ENCODE results near the gene TANC1.
"Not testable (repeated sequence)": the region's sequence is repeated elsewhere in the genome, so short reads cannot be mapped to it uniquely, and the experiment has no call there.

Gene TANC1

DNA sequence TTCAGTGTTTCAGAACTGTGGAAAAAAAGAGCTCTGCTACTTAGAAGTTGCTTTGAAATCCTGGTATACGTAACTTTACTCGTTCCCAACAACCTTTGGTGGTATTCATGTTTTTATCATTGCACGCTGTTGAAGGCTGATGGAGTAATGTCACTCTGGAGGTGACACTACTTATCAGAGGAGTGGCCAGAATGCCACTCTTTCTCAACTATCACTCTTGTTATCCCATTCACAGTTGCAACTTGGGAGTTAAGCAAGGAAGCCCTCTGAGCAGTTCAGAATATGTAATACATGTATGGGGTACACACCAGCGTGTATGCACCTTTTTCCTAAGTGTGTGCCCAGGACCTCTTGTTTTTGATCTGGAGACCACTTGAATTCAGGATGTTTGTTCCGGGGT lies 53.6 kb downstream of the TANC1 start:
- no peak for DNase-seq (ENCODE audit: extremely low read depth in 1 of 2, low read depth in 1 of 2)

DNA sequence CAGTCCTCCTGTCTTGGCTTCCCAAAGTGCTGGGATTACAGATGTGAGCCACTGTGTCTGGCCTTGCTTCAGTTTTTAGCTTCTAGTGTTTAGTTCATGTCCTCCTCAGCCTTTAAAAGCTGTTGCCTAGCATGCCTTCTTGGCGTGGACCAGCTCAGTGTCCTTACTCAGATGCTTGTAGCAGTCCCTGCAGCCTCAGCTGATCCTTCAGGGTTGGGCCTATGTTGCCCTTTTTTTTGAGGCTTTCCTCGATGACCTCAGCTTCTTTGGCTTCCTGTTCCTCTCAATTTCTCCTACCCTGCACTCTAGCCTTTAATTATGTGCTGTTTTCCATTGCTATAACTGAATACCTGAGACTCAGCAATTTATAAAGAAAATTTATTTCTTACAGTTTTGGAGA lies 57.7 kb downstream of the TANC1 start:
- DNase-seq (ENCODE audit: extremely low read depth in 1 of 2, low read depth in 1 of 2), result no peak

DNA sequence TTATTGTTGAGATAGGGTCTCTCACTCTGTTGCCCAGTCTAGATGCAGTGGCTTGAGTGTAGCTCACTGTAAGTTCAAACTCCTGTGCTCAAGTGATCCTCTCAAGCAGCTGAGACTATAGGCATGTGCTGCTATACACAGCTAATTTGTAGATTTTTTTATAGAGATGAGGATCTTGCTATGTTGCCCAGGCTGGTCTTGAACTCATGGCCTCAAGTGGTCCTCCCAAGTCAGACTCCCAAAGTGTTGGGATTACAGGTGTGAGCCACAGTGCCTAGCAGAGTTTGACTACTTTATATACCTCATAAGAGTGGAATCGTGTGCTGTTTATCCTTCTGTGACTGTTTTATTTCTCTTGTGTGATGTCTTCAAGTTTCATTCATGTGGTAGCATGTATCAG lies 60.3 kb downstream of the TANC1 start:
- DNase-seq (ENCODE audit: extremely low read depth in 1 of 2, low read depth in 1 of 2), result no peak

DNA sequence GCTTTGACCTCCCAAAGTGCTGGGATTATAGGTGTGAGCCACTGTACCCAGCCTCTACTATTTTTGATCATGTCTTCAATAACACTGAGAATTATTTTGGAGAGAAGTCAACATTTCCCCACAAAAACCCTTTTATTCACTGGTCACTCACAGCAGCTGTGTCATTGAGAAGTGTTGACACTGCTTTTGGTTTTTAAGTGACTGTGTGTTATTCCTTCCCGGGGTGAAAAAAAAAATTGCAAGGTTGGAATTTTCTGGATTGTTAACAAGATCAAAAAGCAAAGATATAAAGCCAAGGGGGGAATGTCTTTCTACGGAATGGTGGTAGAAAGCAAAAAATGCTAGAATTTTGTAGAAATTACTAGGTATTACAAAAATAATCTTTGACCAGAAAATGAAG lies 61.5 kb downstream of the TANC1 start:
- DNase-seq (ENCODE audit: extremely low read depth in 1 of 2, low read depth in 1 of 2), result no peak

DNA sequence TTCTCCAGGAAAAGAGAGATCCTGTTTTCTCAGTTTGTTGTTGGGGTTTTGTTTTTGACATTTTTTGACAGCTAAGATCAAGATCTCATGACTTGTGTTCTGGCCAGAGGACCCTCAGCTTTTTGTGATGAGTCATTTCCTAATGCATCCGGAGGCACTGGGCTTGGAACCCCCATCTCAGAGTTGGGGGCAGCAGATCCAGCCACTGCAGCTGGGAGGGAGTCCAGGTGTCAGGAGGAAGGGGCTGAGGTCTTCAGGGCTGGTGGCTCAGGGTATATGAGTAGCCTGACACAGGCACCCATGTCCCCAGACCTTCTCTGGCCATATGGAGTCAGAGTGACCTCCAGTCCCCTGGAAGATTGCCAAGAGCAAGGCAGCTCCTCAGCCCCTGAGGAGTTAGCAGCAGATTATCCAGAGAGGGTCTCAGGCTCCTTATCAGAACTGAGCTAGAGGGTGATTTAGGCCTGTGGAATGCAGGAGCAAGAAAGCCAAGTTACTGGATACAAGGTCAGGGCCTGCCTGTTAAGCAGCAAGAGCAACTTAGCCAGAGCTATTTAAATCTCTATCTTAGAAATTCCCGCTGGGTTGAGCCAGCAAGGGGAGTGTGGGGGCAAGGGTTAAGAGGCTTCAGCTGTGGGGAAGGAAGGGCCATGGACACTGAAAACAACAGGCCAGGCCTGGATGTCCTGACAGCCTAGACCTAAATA lies 62.4 kb downstream of the TANC1 start:
- DNase-seq (ENCODE audit: extremely low read depth in 1 of 2, low read depth in 1 of 2), result no peak

DNA sequence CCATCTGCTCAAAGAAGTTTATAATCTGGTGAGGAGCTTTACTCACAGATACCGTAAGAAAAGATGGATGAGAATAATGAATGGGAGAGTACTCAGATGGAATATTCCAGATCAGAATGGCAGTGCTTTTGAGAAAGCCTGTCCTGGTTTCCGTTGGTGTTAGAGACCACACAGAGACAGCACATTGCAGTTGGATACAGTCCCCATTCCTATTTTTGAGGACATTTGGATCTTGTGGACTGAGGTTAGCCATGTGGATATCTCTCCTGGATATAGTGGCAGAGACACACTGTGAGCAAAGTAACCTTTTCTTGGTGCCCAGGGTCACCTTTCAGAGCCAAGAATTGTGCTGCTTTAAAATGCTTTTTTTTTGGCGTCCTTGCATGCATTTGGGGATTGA lies 63.7 kb downstream of the TANC1 start:
- no peak for DNase-seq (ENCODE audit: extremely low read depth in 1 of 2, low read depth in 1 of 2)

DNA sequence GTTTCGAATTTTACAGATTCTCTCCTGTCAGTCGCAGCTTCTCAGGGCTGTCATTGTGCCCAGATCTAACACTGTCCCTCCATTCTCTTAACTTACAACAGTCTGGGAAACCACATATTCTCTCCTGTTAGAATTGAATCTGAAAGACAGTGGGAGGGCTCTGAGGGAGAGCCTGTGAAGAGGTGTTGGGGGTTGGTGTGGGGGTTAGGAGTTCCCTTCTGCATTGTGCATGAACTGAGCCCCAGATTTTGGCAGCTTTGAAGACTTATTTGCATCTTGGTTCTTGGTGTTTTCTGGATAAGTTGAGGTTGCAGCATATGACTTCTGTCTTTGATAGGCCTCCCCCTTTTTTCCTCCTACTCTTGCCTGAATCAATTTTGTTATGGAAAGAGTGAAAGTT lies 64.1 kb downstream of the TANC1 start:
- no peak for DNase-seq (ENCODE audit: extremely low read depth in 1 of 2, low read depth in 1 of 2)

DNA sequence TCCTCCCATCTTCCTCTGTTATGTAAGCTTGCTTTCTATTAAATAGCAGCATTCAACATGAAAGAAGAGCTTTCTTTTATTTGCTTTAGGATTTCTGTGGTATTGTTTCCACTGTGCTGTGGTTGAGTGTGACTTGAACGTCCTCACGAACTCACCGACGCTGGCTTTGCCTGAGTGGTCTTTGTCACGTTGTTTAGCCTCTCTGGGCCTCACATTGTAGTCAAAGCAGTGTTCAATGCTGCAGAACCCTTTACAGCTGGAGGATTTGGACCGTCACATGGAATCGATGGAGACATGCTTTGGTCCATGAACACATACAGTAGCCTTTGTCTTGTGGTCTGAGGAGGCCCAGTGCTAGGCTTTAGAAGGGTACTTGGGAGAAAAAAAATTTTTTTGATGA lies 66.3 kb downstream of the TANC1 start:
- no peak for DNase-seq (ENCODE audit: extremely low read depth in 1 of 2, low read depth in 1 of 2)

DNA sequence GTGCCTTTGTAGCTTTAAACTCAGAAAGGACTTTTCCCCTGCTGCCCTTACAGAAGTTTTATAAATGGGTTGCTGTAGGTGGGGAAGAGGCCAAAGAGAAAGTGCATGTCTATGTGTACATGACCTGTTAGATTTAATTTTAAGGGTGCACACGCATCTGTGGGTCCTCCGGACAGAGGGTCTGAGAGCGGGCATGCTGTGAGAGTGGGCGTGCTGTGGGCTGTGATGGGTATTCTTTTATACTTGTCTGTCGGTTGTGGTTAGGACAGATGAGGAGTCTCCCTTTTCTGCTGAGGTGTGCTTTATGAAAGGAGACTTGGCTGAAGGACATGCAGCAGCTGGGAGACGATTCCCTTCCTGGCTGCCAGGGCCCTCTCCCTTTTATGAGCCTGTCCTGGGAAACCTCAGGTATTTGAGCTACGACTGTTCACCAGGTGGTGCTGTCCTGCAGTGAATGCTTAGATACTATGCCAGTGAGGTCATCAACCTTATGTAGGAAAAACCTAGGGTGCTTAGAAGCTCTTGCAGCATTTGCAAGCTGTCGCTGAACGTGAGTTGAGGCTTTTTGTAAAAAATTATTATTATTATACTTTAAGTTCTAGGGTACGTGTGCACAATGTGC lies 67.5 kb downstream of the TANC1 start:
- peak in 1 of 2 donors; percentile 9 for DNase-seq (ENCODE audit: extremely low read depth in 1 of 2, low read depth in 1 of 2)

DNA sequence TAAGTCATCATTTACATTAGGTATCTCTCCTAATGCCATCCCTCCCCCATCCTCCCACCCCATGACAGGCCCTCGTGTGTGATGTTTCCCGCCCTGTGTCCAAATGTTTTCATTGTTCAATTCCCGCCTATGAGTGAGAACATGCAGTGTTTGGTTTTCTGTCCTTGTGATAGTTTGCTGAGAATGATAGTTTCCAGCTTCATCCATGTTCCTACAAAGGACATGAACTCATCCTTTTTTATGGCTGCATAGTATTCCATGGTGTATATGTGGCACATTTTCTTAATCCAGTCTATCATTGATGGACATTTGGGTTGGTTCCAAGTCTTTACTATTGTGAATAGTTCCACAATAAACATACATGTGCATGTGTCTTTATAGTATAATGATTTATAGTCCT lies 68.0 kb downstream of the TANC1 start:
- DNase-seq (ENCODE audit: extremely low read depth in 1 of 2, low read depth in 1 of 2), result not testable (repeated sequence)

DNA sequence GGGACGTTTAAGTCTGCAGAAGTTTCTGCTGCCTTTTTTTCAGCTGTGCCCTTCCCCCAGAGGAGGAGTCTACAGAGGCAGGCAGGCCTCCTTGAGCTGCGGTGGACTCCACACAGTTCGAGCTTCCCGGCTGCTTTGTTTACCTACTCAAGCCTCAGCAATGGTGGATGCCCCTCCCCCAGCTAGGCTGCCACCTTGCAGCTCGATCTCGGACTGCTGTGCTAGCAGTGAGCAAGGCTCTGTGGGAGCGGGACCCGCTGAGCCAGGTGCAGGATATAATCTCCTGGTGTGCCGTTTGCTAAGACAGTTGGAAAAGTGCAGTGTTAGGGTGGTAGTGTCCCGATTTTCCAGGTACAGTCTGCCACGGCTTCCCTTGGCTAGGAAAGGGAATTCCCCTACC lies 72.9 kb downstream of the TANC1 start:
- DNase-seq (ENCODE audit: extremely low read depth in 1 of 2, low read depth in 1 of 2), result not testable (repeated sequence)

DNA sequence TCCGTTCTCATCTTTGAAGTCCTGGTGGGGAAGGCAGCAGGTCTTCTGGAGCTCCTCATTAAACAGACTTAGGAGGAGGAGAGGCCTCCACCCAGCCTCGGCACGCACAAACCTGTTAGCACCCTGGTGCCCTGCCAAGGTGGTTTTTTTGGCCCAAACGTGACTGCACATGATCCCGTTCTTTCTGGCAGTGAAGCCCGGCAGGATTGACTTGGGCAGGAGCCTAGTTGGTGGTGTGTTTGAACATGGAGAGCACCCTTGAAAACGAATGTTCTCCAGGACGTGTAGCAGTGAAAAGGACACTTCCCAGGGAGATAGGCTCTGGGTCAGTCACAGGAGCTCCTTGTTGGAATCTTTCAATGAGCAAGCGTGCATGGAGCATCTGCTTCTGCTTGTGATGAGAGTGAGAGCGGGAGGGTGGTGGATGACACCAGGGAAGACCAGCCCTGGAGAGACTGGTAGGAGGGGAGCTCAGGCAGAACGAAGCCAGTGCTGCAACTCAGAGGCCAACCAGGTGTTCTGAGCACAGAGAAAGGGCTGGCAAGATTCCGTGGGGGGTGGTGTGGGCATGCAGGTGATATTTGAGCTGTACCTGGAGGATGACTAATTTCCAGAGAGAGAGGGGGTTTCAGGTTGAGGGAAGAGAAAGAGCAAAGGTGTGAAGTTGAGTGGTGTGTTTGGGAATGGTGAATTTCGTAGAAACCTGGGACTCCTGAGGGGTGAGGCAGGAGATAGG lies 73.8 kb downstream of the TANC1 start:
- no peak for DNase-seq (ENCODE audit: extremely low read depth in 1 of 2, low read depth in 1 of 2)

DNA sequence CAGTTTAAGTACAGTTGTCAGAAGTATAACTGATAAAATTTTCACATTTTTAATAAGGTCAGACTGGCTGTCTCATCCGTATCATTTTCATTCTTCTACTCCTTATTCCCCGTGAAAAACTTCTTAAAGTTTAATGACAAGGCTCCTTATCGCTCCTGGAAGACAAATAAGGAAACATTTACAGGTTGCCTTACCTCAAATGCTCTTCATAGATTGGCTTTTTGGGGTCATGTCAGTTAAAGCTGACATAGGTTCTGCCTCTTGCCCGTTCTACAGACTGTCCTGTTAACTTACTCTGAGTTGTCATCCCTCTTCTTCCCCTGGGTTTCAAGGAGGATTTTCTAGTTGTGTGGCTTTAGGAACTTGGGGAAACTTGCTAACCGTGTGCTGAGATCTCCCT lies 75.3 kb downstream of the TANC1 start:
- DNase-seq (ENCODE audit: extremely low read depth in 1 of 2, low read depth in 1 of 2), result no peak

DNA sequence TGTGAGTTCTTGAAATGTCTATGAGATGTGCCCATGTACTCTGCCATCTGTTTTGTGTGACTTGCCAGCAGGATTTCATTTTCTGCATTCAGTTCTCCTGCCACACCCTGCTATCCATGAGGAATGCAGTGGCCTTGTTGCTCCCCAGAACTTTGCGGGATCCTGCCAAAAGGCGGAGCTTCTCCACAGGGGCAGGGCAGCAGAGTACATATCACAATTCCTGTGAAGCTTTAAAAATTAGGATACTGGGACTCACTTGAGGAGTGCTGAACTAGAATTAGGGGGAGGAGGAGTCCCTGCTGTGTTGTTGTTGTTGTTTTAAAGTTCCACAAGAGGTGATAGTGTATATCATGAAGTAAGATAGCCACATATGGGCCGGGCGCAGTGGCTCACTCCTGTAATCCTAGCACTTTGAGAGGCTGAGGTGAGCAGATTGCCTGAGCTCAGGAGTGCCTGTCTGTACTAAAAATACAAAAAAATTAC lies 76.4 kb downstream of the TANC1 start:
- no peak for DNase-seq (ENCODE audit: extremely low read depth in 1 of 2, low read depth in 1 of 2)

DNA sequence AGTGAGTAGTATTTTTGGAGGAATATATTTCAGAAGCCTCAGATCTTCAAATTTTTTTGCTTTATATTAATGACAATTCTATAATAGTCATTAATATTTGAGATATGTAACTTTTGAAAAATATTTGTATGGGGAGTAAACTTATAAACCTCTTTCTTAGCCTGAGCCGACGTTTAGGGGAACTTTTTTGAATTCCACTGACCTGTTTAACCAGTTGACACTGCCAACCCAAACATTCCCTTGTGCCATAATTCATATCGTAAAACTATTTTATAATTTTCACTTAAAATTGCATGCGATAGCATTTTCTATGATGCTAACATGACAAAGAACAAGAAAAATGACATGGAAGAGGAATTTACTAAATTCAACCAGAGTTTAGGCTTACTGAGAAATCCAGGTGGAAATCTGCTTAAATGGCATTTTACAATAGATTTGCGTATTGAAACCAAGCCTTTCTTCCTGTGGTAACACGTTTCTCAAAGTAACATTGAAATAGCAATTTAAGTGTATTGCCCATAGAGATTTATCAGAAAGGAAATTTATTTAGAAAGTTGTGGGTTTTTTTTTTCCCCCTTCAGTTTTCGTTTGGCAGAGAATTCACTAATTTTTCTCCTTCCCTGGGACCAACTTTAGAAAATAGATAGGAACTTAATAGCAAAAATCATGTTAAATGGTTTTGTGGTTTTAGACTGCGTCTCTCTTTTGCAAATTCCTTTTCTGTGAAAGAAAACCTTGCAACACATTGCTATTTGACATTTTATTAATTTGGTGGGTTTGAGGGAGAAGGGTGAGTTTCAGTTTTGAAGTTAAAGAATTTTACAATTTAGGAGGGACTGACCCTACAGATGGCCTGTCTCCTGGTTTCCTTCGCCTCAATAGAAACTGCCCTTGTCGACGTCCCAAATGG lies 77.4 kb downstream of the TANC1 start:
- no peak for DNase-seq (ENCODE audit: extremely low read depth in 1 of 2, low read depth in 1 of 2)

DNA sequence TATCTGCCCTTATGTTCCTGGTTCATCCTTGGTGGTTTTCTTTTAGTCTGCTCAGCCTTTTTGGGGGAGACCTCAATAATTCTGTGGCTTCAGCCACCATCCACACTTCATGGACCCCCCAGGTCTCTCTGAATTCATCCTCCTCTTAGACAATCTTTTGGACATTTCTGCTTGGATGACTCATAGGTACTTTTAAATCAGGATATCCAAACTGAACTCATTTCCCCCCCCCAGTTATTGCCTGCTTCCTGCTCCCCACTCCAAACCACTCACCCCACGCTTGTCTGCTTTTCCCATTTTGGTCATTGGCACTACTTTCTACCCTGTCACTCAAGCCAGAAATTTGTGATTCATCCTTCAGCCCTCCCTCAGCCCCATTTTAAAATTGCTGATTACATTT lies 78.5 kb downstream of the TANC1 start:
- no peak for DNase-seq (ENCODE audit: extremely low read depth in 1 of 2, low read depth in 1 of 2)

DNA sequence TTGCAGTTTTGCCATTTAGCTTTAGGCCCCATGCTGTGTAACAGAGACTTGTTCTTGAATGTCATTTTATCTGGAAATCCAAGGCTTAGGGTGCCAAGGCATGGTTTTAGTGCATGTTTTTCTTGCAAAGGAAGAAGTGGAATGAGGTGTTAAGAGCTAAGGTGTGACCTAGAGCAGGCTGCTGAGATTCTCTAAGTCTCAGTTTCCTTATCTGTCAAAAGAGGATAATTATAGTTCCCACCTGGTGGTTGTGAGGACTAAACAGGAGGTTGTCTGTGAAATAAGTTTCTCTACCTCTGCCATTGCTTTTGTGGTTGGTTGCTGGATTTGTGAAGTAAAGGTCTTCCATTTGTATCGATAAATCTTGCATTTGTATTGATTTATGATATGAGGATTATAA lies 82.0 kb downstream of the TANC1 start:
- no peak for DNase-seq (ENCODE audit: extremely low read depth in 1 of 2, low read depth in 1 of 2)

DNA sequence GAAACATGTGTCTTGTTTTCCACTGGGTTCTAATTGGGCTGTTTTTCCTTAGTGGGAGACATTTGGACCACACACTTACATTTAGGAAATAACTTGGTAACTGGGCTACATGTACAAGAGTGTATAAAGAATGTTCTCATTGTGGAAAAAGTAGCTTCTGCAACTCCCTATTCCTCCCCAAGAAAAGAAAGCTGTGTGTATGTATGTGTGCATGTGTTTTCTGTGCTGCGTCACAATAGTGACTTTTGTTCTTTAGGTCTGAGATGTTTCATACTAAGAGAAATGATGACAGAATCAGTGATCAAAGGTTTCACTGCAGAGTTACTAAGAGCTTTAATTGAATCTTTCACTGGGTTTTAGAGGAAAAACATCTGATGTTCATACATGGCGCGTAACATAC lies 82.7 kb downstream of the TANC1 start:
- DNase-seq (ENCODE audit: extremely low read depth in 1 of 2, low read depth in 1 of 2), result no peak

DNA sequence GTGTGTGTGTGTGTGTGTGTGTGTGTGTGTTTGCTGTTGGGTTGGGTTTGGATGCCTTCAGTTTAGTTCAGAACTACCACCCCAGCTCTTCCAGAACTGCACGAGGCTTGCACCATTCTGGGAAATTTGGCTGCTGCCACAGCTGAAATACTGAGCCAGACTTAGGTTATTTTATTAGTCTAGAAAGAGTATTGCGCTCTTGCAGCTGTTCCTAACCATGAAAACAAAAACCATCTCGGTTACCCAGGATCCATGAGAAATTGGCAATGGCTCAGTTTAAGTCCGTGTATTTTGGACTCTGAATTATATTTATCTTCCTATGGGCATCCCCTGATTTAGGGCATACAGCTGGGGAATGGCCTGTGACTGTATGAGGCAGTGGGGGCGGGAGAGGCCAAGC lies 83.2 kb downstream of the TANC1 start:
- DNase-seq (ENCODE audit: extremely low read depth in 1 of 2, low read depth in 1 of 2), result no peak

DNA sequence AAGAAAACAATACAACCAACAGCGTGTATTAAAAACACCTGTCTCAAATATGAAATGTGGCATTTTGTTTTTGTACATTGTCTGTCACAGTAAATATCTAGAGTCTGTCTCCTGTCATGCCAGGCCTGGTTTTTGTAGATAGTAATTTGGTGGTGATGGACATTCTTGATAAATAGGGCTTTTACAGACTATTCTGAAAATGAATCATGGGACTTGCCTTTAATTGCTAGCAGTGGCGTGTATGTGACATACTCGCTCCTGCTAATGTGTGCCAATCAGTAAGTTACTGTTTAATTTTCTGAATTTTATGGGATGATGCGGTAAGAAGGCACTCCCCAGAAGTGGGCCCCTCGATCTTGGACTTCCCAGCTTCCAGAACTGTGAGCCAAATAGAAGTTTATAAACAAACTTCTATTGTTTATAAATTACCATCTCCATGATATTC lies 83.7 kb downstream of the TANC1 start:
- no peak for DNase-seq (ENCODE audit: extremely low read depth in 1 of 2, low read depth in 1 of 2)
